Stimulated activated CD4-positive, alpha-beta T cell treated with anti-CD3 and anti-CD28 coated beads, Interleukin-1b, Interleukin-23, amount 100 ng/mL, for 48 hours (primary cell): Measurements from ENCODE around the gene GULP1.

Experiments used
- DNase-seq: peaks from one replicate; pipeline ENCODE4 v3.0.0-alpha.2; 2020

GULP1 gene

DNA sequence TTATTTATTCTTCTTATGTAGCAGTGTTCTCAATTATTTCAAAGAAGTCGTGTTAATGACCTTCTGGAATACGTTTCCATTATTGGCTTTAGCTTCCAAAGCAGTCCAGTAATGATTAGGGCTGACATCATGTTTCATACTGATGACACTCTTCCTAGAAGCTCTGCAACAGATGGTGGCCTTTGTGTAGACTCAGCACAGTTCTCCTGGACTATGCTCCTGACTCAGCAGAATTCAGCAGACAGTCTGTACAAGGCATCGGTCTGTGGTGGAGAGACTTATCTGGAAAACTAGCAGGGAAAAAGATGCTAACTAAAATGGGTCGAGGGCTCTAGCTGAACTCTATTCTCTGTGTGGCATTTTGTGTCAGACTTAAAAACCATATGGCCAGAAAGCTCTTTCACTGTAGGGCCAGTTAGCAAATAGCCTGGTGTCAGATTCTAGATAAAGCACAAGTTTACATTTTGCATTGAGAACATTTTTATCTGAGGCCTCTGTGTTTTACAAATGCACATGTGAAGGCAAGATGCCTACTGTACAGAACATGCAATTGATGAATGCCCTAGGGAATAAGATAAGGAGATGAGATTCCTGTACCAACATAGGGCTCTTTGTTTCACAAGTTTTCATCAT, 35.1 kb downstream of the GULP1 start:
- no peak for DNase-seq

GRCh38 chr2:188327518-188328213, 36.0 kb downstream of the GULP1 start:
- no peak for DNase-seq

DNA sequence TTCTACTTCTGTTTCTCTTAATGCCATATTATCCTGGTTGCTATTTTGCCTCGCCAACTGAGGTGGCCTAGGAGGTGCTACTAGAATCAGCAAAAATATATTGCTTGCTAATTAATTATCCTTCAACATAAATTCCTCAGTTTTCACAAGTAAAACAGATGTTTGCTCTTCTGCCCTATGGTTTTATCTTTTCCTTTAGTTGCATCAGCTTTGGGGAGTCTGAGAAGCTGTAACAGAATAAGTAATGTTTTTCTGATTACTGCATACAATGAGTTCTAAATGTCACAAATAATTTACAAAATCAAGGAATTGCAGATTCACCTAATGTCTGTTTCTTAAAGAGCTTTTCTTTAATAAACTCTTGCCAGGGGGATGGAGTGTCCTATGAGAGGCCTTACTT, 36.7 kb downstream of the GULP1 start:
- DNase-seq: no peak

GRCh38 chr2:188330316-188331053, 38.8 kb downstream of the GULP1 start:
- no peak for DNase-seq

DNA sequence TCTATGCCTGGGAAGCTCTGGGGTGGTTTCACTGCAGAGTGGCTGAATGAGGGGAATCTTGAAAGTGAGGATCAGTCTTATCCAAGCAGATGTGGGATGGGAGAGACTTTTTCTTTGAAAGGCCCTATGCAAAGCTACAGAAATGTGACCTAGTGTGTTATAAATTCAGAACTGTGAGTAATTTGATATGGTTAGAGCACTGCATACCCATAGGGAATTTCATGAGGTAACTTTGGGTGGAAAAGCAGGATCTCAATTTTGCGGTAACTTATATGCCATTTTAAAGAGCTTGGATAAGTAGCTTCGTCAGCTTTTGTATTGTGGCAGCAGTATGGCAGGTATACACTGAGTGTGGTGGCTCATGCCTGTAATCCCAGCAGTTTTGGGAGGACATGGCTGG, 40.9 kb downstream of the GULP1 start:
- DNase-seq: no peak

DNA sequence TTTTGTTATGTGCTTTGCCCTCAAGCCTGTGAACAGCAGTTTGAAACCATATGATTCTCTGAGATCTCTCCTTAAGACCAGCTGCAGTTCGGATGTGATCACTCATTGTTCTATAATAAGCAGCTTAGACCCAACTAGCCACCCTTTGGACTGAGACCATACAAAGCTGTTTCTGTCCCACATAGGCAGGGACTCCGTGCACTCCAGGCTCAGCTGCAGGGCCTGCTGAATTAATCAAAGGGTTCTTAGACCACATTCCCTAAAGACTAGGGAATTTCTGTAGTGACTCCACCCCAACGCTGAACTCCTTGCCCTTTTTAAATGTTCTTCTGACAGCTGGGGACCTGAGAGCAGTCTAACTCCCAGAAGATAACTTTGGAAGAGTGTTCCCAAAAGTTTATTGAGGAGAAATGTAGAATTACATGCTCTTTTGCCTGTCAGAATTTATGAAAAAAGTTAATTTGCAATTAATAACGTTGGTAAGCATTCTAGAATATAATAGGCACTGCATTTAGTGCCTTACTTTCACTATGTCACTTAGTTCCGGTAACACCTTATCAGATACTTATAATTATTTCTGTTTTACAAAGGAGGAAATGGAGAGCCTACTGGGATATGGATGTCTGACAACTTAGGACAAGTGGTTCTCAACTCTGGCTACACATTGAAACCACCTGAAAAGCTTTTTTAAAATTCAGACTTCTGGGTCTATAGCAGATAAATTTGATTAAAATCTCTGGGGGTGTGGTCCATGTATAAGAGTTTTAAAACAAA, 42.3 kb downstream of the GULP1 start:
- no peak for DNase-seq

GRCh38 chr2:188338463-188338862, 46.8 kb downstream of the GULP1 start:
- no peak for DNase-seq

GRCh38 chr2:188340257-188340656, 48.6 kb downstream of the GULP1 start:
- no peak for DNase-seq

- DNase-seq: no peak
Observed at GRCh38 chr2:188345020-188345419, 53.3 kb downstream of the GULP1 start.

GRCh38 chr2:188345426-188345825, 53.8 kb downstream of the GULP1 start:
- no peak for DNase-seq

GRCh38 chr2:188345831-188346458, 54.3 kb downstream of the GULP1 start:
- DNase-seq: no peak

GRCh38 chr2:188349019-188349418, 57.3 kb downstream of the GULP1 start:
- no peak for DNase-seq

DNA sequence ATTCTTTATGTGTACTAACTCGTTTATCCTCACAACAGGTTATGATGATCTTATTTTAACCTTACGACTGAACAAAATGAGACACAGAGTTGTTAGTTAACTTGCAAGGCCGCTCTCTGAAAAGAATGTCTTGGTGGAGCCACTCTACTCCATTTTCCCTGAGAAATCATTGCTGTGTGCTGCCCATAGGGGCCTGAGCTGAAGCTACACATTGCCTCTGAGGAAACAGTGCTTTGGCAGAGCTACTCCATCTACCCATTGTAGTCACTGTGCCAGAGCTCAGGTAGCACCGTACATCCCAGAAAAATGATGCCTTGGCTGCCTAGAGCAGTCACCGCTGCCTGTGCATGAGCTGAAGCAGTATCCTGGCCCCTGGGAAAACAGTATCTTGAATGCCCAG, 61.6 kb downstream of the GULP1 start:
- DNase-seq: no peak

- DNase-seq: no peak
Observed at GRCh38 chr2:188360485-188361263, 69.0 kb downstream of the GULP1 start.

GRCh38 chr2:188364033-188364630, 72.5 kb downstream of the GULP1 start:
- no peak for DNase-seq

GRCh38 chr2:188365058-188365641, 73.5 kb downstream of the GULP1 start:
- DNase-seq: no peak

- no peak for DNase-seq
Observed at GRCh38 chr2:188367164-188367563, 75.5 kb downstream of the GULP1 start.

DNA sequence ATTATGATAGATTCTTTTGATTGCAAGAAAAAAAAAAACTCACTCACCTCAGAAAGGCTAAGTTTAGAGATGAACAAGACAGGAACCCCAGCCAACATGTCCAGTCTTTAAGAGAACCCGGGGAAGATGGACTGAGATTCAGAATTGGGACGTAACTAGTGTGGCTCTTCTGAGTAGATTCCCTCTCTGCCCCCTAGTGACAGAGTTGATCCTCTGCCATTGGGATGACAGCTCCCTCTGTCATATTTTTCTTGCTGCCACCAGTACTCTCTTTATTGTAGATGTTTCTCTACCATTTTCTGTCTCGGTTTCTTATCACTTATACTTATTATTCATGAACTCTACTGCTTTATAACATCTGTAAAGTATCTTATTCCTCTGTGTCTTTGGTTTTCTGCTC, 77.7 kb downstream of the GULP1 start:
- no peak for DNase-seq

DNA sequence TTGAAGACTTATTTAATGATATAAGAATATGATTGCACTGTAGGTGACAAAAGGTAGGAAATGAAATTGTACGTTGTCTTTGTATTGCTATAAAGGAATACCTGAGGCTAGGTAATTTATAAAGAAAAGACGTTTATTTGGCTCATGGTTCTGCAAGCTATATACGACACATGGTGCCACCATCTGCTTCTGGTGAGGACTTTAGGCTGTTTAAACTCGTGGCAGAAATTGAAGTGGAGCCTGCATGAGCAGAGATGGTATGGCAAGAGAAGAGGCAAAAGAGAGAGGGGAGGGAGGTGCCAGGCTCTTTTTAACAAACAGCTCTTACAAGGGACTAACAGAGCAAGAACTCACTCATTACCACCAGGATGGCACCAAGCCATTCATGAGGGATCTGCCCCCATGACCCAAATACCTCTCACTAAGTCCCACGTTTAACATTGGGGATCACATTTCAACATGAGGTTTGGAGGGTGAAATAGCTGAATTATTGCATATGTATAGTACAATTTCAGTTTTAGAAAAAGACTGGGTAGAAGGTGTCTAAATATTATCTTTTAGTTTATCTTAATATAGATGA, 86.8 kb downstream of the GULP1 start:
- DNase-seq: no peak

GRCh38 chr2:188379748-188380147, 88.1 kb downstream of the GULP1 start:
- DNase-seq: no peak

DNA sequence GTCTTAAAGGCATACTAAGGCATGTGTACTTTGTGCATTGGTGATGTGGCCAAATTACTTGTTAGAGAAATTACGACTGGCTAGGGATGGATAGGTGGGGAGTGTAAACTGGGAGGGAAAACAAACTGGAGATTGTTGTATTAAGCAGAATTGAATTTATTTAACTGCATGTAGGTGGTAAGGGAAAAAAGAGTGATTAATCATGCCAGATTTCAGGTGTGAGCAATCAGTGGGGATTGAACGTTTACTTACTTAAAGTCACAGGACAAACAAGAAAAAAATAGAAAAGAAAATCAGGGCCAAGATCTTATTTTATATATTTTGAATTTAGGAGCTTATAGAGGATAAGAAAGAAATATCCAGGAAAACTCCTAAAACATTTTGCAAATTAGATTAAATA, 88.6 kb downstream of the GULP1 start:
- no peak for DNase-seq
